ENCODE results near the gene SLC9A3. TPM values are rescaled to one million over a fixed set of nuclear protein-coding genes. Genes with fewer than 3 reads are reported as not detected.

Gene SLC9A3
- polyA plus RNA-seq, 3 donors: 0.31 to 0.42 (median 0.36) TPM

DNA sequence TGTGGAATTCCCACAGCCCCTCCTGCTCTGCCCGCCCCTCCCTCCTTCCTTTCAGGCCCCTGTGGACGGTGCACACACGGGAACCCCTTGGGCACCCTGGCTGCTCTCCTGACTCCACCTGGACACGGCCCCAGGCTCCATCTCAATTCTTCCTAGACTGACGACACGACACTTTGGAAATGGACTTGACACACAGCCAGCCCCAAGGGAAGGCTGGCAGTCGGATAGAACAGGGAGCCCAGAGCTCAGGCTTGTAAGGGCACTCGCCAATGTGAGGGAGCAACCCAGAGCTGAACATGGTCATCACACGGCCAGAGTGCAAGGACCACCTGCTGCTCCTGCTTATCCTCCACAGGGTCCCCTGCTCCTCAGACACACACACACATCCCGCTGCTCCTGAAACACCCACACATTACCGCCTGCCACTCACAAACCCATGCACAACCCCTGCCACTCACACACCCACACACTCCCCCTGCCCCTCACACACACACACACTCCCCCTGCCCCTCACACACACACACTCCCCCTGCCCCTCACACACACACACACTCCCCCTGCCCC is 8.9 kb downstream of the SLC9A3 start:
- Mint-ChIP-seq H3K4me1 (peaks cover 3% of the 10 kb centered on the region), H3K9me3 (peaks cover 0 to 7% (median 4%) of the 10 kb centered on the region in 7 donors), H3K27ac (no peak overlapping the region), H3K4me3 (peak overlapping the region in 1 of 2 donors; percentile 67), H3K27me3 (ENCODE audit: low read depth in 3 of 3) (peaks cover 37 to 74% (median 41%) of the 10 kb centered on the region in 3 donors), H3K36me3 (no peaks in the 10 kb centered on the region)
- no peaks in the 10 kb centered on the region for H3K36me3 ChIP-seq (replicated peaks in 1 of 2; ENCODE audit: control insufficient read depth in 1 of 2, insufficient read depth in 2 of 2, low read length in 2 of 2)
- peaks cover 0 to 56% of the 10 kb centered on the region in 2 donors for H3K27me3 ChIP-seq (ENCODE audit: control insufficient read depth in 2 of 2, insufficient read depth in 2 of 2, low read length in 2 of 2)
- H2AFZ ChIP-seq (ENCODE audit: insufficient read depth, low read depth, low read length, poor library complexity, severe bottlenecking): no peak overlapping the region
- H3K4me3 ChIP-seq (replicated peaks in 1 of 3; ENCODE audit: low read depth in 2 of 3, low read length in 3 of 3): no peak overlapping the region
- H3K9ac ChIP-seq (ENCODE audit: insufficient read depth, low read length, poor library complexity, severe bottlenecking): no peak overlapping the region
- H3K79me2 ChIP-seq (ENCODE audit: insufficient read depth, low read length): no peaks in the 10 kb centered on the region
- intact Hi-C loops (cut with micrococcal nuclease): no loop called here
- H3K4me1 ChIP-seq (ENCODE audit: control insufficient read depth in 1 of 2, insufficient read depth in 2 of 2, low read length in 2 of 2): no peaks in the 10 kb centered on the region
- no peaks in the 10 kb centered on the region for H4K20me1 ChIP-seq (ENCODE audit: insufficient read depth, low read length)
- no peak overlapping the region for H3K4me2 ChIP-seq (replicated peaks; ENCODE audit: extremely low read depth, low read length, poor library complexity, severe bottlenecking)
- 79% methylated on average over 11 of the region's 11 CpGs for WGBS (ENCODE audit: insufficient coverage)
- no peak for DNase-seq
- TF ChIP-seq, protein P1, sequence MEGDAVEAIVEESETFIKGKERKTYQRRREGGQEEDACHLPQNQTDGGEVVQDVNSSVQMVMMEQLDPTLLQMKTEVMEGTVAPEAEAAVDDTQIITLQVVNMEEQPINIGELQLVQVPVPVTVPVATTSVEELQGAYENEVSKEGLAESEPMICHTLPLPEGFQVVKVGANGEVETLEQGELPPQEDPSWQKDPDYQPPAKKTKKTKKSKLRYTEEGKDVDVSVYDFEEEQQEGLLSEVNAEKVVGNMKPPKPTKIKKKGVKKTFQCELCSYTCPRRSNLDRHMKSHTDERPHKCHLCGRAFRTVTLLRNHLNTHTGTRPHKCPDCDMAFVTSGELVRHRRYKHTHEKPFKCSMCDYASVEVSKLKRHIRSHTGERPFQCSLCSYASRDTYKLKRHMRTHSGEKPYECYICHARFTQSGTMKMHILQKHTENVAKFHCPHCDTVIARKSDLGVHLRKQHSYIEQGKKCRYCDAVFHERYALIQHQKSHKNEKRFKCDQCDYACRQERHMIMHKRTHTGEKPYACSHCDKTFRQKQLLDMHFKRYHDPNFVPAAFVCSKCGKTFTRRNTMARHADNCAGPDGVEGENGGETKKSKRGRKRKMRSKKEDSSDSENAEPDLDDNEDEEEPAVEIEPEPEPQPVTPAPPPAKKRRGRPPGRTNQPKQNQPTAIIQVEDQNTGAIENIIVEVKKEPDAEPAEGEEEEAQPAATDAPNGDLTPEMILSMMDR (IDR thresholded peaks at IDR 0.05): no peak
- H3K9me3 ChIP-seq (replicated peaks in 1 of 2; ENCODE audit: control insufficient read depth in 1 of 2, insufficient read depth in 1 of 2, low read length in 2 of 2): no peaks in the 10 kb centered on the region
- H3K27ac ChIP-seq (ENCODE audit: low read depth in 1 of 2, low read length in 2 of 2): no peak overlapping the region

DNA sequence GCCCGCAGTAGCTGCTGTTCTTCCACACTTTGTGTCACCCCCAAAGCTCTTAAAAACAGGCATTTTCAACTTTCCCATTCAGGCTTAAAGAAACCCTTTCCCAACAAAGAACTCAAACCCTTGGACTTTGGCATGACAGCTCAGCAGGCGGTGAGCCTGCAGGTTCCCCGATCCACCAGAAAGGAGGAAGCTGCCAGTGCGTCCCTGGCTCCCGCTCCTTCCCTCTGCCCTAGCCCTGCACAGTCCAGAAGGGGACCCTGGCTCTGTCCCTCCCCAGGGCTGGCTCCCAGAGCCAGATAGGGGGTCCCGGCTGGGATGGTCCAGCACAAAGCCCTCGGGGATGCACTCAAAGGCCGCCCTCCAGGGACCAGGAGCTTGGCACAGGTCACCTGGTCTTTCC is 9.6 kb downstream of the SLC9A3 start:
- no peak overlapping the region for H3K27ac Mint-ChIP-seq
- peaks cover 36 to 74% (median 39%) of the 10 kb centered on the region in 3 donors for H3K27me3 Mint-ChIP-seq (ENCODE audit: low read depth in 3 of 3)

More for the DNA sequence above, 9.6 kb downstream of the SLC9A3 start:
- H3K9ac ChIP-seq (ENCODE audit: insufficient read depth, low read length, poor library complexity, severe bottlenecking): no peak overlapping the region
- H3K4me3 ChIP-seq (replicated peaks in 1 of 3; ENCODE audit: low read depth in 2 of 3, low read length in 3 of 3): no peak overlapping the region
- H3K4me1 ChIP-seq (ENCODE audit: control insufficient read depth in 1 of 2, insufficient read depth in 2 of 2, low read length in 2 of 2): no peaks in the 10 kb centered on the region
- H3K27ac ChIP-seq (ENCODE audit: low read depth in 1 of 2, low read length in 2 of 2): no peak overlapping the region
- intact Hi-C loops (cut with micrococcal nuclease): no loop called here
- Mint-ChIP-seq H3K4me3 (peak overlapping the region in 1 of 2 donors; percentile 9), H3K36me3 (no peaks in the 10 kb centered on the region), H3K9me3 (peaks cover 0 to 7% (median 4%) of the 10 kb centered on the region in 7 donors), H3K4me1 (peaks cover 3% of the 10 kb centered on the region)
- no peak overlapping the region for H2AFZ ChIP-seq (ENCODE audit: insufficient read depth, low read depth, low read length, poor library complexity, severe bottlenecking)
- H3K36me3 ChIP-seq (replicated peaks in 1 of 2; ENCODE audit: control insufficient read depth in 1 of 2, insufficient read depth in 2 of 2, low read length in 2 of 2): no peaks in the 10 kb centered on the region
- H4K20me1 ChIP-seq (ENCODE audit: insufficient read depth, low read length): no peaks in the 10 kb centered on the region
- no peaks in the 10 kb centered on the region for H3K9me3 ChIP-seq (replicated peaks in 1 of 2; ENCODE audit: control insufficient read depth in 1 of 2, insufficient read depth in 1 of 2, low read length in 2 of 2)
- DNase-seq: no peak
- H3K4me2 ChIP-seq (replicated peaks; ENCODE audit: extremely low read depth, low read length, poor library complexity, severe bottlenecking): no peak overlapping the region
- TF ChIP-seq, protein P1 (IDR thresholded peaks at IDR 0.05): no peak
- H3K79me2 ChIP-seq (ENCODE audit: insufficient read depth, low read length): no peaks in the 10 kb centered on the region
- WGBS (ENCODE audit: insufficient coverage): 71% methylated on average over 8 of the region's 8 CpGs
- peaks cover 0 to 50% of the 10 kb centered on the region in 2 donors for H3K27me3 ChIP-seq (ENCODE audit: control insufficient read depth in 2 of 2, insufficient read depth in 2 of 2, low read length in 2 of 2)
